Prostate gland (tissue), 2 donors: ENCODE measurements around the gene CDK3. TPM values are rescaled to one million over a fixed set of nuclear protein-coding genes. Genes with fewer than 3 reads are reported as not detected.
"Not testable (repeated sequence)": the region's sequence is repeated elsewhere in the genome, so short reads cannot be mapped to it uniquely, and the experiment has no call there.

Experiments
- DNase-seq: peaks from one replicate; pipeline ENCODE4 v3.0.0-alpha.2; 2019; ENCODE audit warnings: low spot score
- H3K27ac ChIP-seq, 2 donors: fragments of 200-600 bp; sonication (generic); 2 replicates each; pipeline ENCODE4 v1.5.1; 2017 to 2019
- H3K27me3 ChIP-seq: fragments of 200-600 bp; sonication (generic); replicated peaks from 2 replicates; pipeline ENCODE4 v1.5.1; 2019; ENCODE audit not compliant: insufficient read depth
- H3K36me3 ChIP-seq, 2 donors: fragments of 200-600 bp; sonication (generic); 1 replicate in 1 of 2; 2 replicates in 1 of 2; pipeline versions ENCODE4 v1.5.1 to v1.8.1; 2017 to 2019
- H3K4me1 ChIP-seq: fragments of 200-600 bp; sonication (generic); replicated peaks from 2 replicates; pipeline ENCODE4 v1.5.1; 2019
- H3K4me3 ChIP-seq, 2 donors: fragments of 200-600 bp; sonication (generic); 2 replicates each; pipeline ENCODE4 v1.5.1; 2017 to 2019
- H3K9me3 ChIP-seq: fragments of 200-600 bp; sonication (generic); 2 replicates; pipeline ENCODE4 v1.5.1; 2017
- CTCF ChIP-seq, 4 experiments: fragments of 200-600 bp in 2 of 4; fragments of 450-650 bp in 2 of 4; sonication (generic) in 2 of 4; IDR thresholded peaks; 1 replicate in 3 of 4; 2 replicates in 1 of 4; pipeline ENCODE4 v1.5.1; 2016 to 2019; ENCODE audit warnings: antibody characterized with exemption in 4 of 4, mild to moderate bottlenecking in 2 of 4, moderate library complexity in 2 of 4
- POLR2A ChIP-seq: fragments of 450-650 bp; IDR thresholded peaks from one replicate; pipeline ENCODE4 v1.6.1; 2016; ENCODE audit warnings: antibody characterized with exemption, mild to moderate bottlenecking
- POLR2AphosphoS5 ChIP-seq: sonication (generic); formaldehyde crosslinking; IDR thresholded peaks from one replicate; pipeline ENCODE4 v1.6.1; 2017; ENCODE audit warnings: antibody characterized with exemption
- WGBS: methylation state at CpG from one replicate; pipeline ENCODE4 v1.1.5; 2018; 5-methylcytosine and 5-hydroxymethylcytosine counted together
- intact Hi-C: fragments of 100-400 bp; cut with DNase I; formaldehyde crosslinking; loops from one replicate; pipeline ENCODE4 v1.14.2; 2022
- total RNA-seq, 2 donors: library from RNA; depleted of rRNA; stranded (reverse); fragments of >200 nt; gene quantifications; one replicate each; pipeline ENCODE4 v1.1.0, GENCODE V29; 2016

The CDK3 gene
- total RNA-seq, 2 donors from 2014 or later: 16.9 to 17.2 TPM

- DNase-seq: no peak
- no peaks in the 10 kb centered on the region for H3K9me3 ChIP-seq
- H3K4me3 ChIP-seq: no peak overlapping the region
- H3K36me3 ChIP-seq: peaks cover 12 to 21% of the 10 kb centered on the region in 2 donors
- H3K27ac ChIP-seq: no peak overlapping the region
- H3K4me1 ChIP-seq: no peaks in the 10 kb centered on the region
- intact Hi-C loops: no loop called here
- no peaks in the 10 kb centered on the region for H3K27me3 ChIP-seq
- TF ChIP-seq CTCF (IDR thresholded peaks at IDR 0.05) (no peak), POLR2A (no peak), POLR2AphosphoS5 (peak; percentile 6)
- WGBS: 22% methylated on average over 22 of the region's 22 CpGs
Measured at GRCh38 chr17:76036497-76037261, 36.0 kb downstream of the CDK3 start.

DNA sequence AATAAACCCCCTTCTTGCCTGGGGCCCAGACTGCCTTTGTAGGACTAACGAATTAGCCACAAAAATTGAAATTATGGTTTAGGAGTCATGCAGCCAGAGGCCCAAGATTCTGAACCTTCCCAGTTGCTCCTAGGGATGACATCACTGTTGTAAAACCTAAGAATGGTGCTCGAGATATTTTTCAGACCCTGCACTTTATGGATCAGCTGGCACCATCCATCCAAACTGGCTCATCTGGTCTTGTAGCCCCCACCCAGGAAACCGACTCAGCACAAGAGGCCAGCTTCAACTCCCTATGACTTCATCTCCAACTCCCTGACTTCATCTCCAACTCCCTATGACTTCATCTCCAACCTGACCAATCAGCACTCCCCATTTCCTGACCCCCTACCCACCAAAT, 37.4 kb downstream of the CDK3 start:
- no peaks in the 10 kb centered on the region for H3K9me3 ChIP-seq
- intact Hi-C loops: no loop called here
- TF ChIP-seq POLR2A: no peak
- TF ChIP-seq CTCF (IDR thresholded peaks at IDR 0.05): no peak
- TF ChIP-seq POLR2AphosphoS5: no peak
- WGBS: 63% methylated on average over 3 of the region's 3 CpGs
- H3K36me3 ChIP-seq: peaks cover 16 to 21% of the 10 kb centered on the region in 2 donors
- DNase-seq: no peak
- H3K27ac ChIP-seq: no peak overlapping the region
- no peaks in the 10 kb centered on the region for H3K27me3 ChIP-seq
- no peak overlapping the region for H3K4me3 ChIP-seq
- no peaks in the 10 kb centered on the region for H3K4me1 ChIP-seq

DNA sequence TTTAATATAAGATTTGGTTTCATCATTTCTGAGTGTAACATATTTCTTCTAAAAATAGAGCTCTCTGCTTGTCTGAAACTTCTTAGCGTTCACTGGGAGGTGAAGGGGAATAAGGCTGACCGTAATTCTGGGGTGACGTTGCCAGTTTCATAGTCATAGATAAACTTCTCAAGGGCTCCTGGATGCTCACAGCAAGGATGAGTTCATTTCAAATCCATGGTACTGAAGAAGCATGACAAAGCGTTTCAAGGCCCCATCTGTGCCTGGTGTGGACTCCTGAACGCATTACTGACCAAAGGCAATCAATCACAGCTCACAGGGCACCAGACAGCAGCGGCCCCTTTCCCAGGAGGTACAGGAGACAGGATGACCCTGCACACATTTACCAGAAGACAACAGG, 38.5 kb downstream of the CDK3 start:
- no peaks in the 10 kb centered on the region for H3K27me3 ChIP-seq
- TF ChIP-seq POLR2AphosphoS5 (no peak), POLR2A (no peak), CTCF (IDR thresholded peaks at IDR 0.05) (no peak)
- no peaks in the 10 kb centered on the region for H3K4me1 ChIP-seq
- intact Hi-C loops: no loop called here
- no peak for DNase-seq
- H3K9me3 ChIP-seq: no peaks in the 10 kb centered on the region
- no peak overlapping the region for H3K4me3 ChIP-seq
- peaks cover 16 to 24% of the 10 kb centered on the region in 2 donors for H3K36me3 ChIP-seq
- 76% methylated on average over 6 of the region's 6 CpGs for WGBS
- no peak overlapping the region for H3K27ac ChIP-seq

GRCh38 chr17:76040376-76040775, 39.7 kb downstream of the CDK3 start:
- DNase-seq: no peak
- Histone ChIP-seq H3K27me3 (no peaks in the 10 kb centered on the region), H3K27ac (no peak overlapping the region), H3K4me1 (no peaks in the 10 kb centered on the region), H3K9me3 (no peaks in the 10 kb centered on the region), H3K36me3 (peaks cover 20 to 35% of the 10 kb centered on the region in 2 donors), H3K4me3 (no peak overlapping the region)
- intact Hi-C loops: no loop called here
- 79% methylated on average over 6 of the region's 6 CpGs for WGBS
- TF ChIP-seq POLR2A (no peak), POLR2AphosphoS5 (no peak), CTCF (IDR thresholded peaks at IDR 0.05) (no peak)

DNA sequence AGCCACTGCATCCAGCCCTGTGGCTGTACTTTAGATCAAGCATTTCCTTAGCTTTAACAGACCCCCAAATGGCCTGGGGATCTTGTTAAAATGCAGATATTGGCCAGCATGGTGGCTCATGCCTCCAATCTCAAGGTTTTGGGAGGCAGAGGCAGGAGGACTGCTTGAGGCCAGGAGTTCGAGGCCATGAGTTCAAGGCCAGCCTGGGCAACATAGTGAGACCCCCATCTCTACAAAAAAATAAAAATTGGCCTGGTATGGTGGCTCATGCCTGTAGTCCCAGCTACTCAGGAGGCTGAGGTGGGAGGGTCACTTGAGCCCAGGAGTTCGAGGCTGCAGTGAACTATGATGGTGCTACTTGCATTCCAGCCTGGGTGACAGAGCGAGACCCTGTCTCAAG, 42.2 kb downstream of the CDK3 start:
- H3K4me3 ChIP-seq, H3K9me3 ChIP-seq, H3K27me3 ChIP-seq, DNase-seq, H3K4me1 ChIP-seq, H3K27ac ChIP-seq, intact Hi-C loops: not testable (repeated sequence)
- peaks cover 26 to 54% of the 10 kb centered on the region in 2 donors for H3K36me3 ChIP-seq
- 96% methylated on average over 3 of the region's 3 CpGs for WGBS

DNA sequence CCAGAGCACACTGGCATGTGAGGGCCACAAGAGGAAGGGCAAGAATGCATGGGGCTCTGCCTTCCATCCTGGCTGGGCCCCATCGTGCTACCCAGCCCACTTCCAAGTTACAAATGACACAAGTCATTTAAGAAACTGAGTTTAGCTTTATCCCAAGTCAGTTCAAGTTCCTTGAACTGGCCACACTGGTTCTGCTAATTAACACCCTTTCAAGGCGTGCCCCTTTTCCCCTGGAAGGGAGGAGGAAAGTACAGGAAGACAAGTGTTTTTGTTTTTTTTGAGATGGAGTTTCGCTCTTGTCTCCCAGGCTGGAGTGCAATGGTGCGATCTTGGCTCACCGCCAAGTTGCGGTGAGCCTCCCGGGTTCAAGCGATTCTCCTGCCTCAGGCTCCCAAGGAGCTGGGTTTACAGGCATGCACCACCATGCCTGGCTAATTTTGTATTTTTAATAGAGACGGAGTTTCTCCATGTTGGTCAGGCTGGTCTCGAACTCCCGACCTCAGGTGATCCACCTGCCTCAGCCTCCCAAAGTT, 43.9 kb downstream of the CDK3 start:
- DNase-seq, H3K9me3 ChIP-seq, H3K4me3 ChIP-seq, intact Hi-C loops, H3K27ac ChIP-seq, H3K4me1 ChIP-seq, H3K27me3 ChIP-seq: not testable (repeated sequence)
- 70% methylated on average over 11 of the region's 11 CpGs for WGBS
- peaks cover 27 to 49% of the 10 kb centered on the region in 2 donors for H3K36me3 ChIP-seq
